Skeletal muscle satellite cell (primary cell): ENCODE data around the gene GRK5.

Experiments
- H3K27me3 ChIP-seq: 2 replicates; pipeline ENCODE4 v1.7.0; 2013; ENCODE audit warnings: low read length; ENCODE audit not compliant: control insufficient read depth, insufficient read depth
- H3K36me3 ChIP-seq: 2 replicates; pipeline ENCODE4 v1.7.0; 2013; ENCODE audit warnings: mild to moderate bottlenecking, control low read depth, low read length; ENCODE audit not compliant: insufficient read depth
- H3K4me1 ChIP-seq: 2 replicates; pipeline ENCODE4 v1.7.0; 2013; ENCODE audit warnings: low read length; ENCODE audit not compliant: control insufficient read depth, insufficient read depth
- H3K4me2 ChIP-seq: 2 replicates; pipeline ENCODE4 v1.7.0; 2013; ENCODE audit warnings: mild to moderate bottlenecking, low read length
- H3K4me3 ChIP-seq: 2 replicates; pipeline ENCODE4 v1.7.0; 2013; ENCODE audit warnings: low read length
- H3K9ac ChIP-seq: 2 replicates; pipeline ENCODE4 v1.7.0; 2013; ENCODE audit warnings: mild to moderate bottlenecking, low read depth, low read length, moderate library complexity
- H3K9me3 ChIP-seq: replicated peaks from 2 replicates; pipeline ENCODE4 v1.7.0; 2013; ENCODE audit warnings: mild to moderate bottlenecking, control low read depth, low read length

The GRK5 gene

DNA sequence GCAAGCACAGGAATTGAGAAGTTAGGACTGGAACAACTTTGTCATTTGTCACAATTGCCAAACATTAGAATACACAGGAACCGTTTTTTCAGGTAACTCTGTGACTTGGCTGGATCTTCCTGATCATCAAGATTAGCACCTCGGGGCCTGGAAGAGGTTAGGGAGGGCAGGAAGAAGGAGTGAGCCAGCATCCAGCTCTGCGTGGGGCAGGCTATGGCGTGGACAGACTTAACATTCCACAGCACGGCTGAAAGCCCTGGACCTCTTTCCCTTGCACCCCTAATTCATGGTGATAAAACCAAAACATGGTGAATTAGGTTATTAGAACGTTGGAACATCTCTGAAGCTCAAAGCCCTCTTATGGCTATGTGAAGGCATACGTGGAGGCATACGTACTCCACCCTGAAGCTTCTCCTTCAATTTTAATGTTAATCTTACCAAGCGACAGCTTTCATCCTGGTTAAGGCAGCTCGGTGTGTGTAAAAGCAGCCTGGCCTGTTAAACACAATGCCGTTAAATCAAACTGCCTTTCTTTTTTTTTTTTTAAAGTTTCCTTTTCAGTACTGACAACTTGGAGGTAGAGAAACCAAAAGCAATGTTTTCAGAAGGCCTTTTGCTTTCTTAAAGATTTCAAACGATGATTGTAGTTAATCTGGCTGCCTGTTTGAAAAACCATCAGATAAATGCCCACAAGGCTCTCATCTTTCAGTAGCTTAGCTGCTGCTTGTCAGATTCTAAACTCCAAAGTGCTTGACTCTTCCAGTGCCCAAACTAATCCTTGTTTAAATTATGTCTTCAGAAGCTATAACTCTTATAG, 4.5 kb downstream of the GRK5 start:
- Histone ChIP-seq H3K4me2 (no peak overlapping the region), H3K36me3 (no peaks in the 10 kb centered on the region), H3K9me3 (no peaks in the 10 kb centered on the region), H3K4me3 (no peak overlapping the region), H3K4me1 (peaks cover 22% of the 10 kb centered on the region), H3K9ac (no peak overlapping the region), H3K27me3 (no peaks in the 10 kb centered on the region)

DNA sequence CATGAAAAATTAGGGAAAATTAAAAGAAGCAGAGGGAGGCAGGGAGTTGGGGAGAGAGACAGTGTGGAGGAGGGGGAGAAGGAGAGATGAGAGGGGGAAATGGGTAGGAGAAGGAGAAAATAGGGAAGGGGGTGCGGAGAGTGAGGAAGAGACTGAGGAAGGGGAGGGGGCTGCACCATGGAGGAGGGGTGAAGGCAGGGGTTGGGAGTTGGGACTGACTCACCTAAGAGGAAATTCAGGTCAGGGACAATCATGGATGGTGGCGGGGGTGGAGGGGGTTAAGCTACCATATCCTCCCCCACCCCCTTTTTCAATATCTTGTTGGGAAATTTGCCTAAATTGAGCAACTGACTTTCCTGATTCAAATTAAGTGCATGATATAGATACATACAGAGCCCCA, 8.0 kb downstream of the GRK5 start:
- H3K4me3 ChIP-seq = no peak overlapping the region
- no peaks in the 10 kb centered on the region for H3K27me3 ChIP-seq
- peaks cover 4% of the 10 kb centered on the region for H3K4me1 ChIP-seq
- no peaks in the 10 kb centered on the region for H3K36me3 ChIP-seq
- no peak overlapping the region for H3K9ac ChIP-seq
- H3K9me3 ChIP-seq = no peaks in the 10 kb centered on the region
- H3K4me2 ChIP-seq = no peak overlapping the region

DNA sequence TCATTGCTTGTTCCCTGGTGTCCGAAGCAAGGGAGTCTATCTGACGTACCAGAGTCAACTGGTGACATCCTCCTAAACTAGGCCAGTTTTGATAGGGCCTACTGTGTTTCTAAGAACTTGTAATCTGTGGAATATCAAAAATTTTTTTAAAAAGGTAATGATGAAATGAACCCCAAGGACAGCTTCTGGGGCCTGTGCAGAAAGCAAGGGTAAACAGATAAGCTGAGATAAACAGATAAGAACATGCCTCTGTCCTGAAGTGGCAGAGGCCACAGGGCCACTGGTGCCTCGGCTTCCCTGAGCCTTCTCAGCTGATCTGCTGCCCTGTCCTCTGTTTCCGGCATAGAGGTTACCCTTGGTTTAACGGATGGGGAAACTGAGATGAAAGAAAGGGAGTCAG, 8.8 kb downstream of the GRK5 start:
- Histone ChIP-seq H3K9me3 (no peaks in the 10 kb centered on the region), H3K27me3 (no peaks in the 10 kb centered on the region), H3K36me3 (no peaks in the 10 kb centered on the region), H3K4me3 (no peak overlapping the region), H3K4me2 (no peak overlapping the region), H3K4me1 (no peaks in the 10 kb centered on the region), H3K9ac (no peak overlapping the region)

DNA sequence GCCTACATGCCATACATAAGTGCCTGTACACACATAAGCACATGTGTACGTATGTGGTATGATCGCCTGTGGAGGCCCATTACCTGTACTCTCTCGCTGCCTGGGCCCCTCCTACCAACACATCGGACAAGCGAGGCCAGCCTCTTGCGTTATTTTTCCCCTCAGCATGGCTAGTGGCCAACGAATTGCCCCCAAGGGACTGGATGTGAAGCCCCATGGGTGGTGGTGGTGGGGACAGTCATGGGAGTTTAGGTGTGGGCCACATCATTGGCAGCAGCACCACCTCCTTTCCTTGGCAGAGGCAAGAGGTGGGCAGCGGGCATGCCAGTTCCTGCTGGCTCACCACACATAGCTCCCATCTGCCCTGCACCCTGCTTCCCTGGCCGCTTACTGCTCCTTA, 10.0 kb downstream of the GRK5 start:
- H3K36me3 ChIP-seq = no peaks in the 10 kb centered on the region
- H3K4me3 ChIP-seq = no peak overlapping the region
- H3K9ac ChIP-seq = no peak overlapping the region
- no peak overlapping the region for H3K4me2 ChIP-seq
- no peaks in the 10 kb centered on the region for H3K4me1 ChIP-seq
- peaks cover 2% of the 10 kb centered on the region for H3K27me3 ChIP-seq
- no peaks in the 10 kb centered on the region for H3K9me3 ChIP-seq

DNA sequence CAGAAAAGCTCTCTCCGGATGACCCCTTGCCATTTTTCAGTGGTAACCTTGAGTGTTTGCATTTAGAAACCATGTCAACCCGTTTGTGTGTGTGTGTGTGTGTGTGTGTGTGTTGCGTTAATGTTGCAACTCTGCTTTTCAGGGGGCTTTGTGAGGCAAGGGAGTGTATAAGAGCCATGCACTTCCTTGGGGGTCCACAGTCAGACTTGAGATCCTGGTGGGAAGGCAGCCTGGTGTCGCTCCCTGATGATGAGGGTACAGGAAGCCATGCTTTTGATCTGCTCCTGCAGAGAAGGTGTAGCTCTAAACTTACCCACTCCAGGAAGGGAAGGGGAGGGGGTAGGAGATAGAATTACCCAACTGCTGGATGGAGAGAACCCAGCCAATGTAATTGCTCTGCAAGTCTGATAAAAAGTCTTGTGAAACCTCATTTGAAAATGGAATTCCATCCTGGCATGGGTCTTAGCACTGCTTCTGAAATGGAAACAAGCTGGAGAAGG, 10.7 kb downstream of the GRK5 start:
- H3K9ac ChIP-seq = no peak overlapping the region
- H3K27me3 ChIP-seq = peaks cover 8% of the 10 kb centered on the region
- H3K9me3 ChIP-seq = no peaks in the 10 kb centered on the region
- H3K4me3 ChIP-seq = no peak overlapping the region
- H3K36me3 ChIP-seq = no peaks in the 10 kb centered on the region
- no peak overlapping the region for H3K4me2 ChIP-seq
- H3K4me1 ChIP-seq = no peaks in the 10 kb centered on the region

DNA sequence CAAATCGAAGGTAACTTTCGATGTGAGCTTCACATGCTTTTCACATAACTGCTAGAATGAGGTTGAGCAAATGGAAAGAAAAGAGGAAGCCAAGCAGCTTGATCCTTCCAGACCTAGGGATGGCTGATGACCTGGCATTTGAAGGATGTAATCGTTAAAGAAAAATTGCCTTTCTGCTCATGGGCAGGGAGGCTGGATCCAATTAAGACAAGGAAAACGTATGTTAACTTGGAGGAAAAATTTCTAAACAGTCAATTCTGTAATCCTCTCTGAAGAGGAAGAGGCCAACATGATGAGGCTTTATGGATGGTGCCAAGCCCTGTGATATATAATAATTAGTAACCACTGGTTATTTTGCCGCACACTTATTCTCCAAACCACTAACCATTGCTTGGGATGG, 12.5 kb downstream of the GRK5 start:
- peaks cover 8% of the 10 kb centered on the region for H3K27me3 ChIP-seq
- H3K36me3 ChIP-seq = no peaks in the 10 kb centered on the region
- no peak overlapping the region for H3K9ac ChIP-seq
- no peaks in the 10 kb centered on the region for H3K4me1 ChIP-seq
- H3K4me3 ChIP-seq = no peak overlapping the region
- H3K9me3 ChIP-seq = no peaks in the 10 kb centered on the region
- no peak overlapping the region for H3K4me2 ChIP-seq

DNA sequence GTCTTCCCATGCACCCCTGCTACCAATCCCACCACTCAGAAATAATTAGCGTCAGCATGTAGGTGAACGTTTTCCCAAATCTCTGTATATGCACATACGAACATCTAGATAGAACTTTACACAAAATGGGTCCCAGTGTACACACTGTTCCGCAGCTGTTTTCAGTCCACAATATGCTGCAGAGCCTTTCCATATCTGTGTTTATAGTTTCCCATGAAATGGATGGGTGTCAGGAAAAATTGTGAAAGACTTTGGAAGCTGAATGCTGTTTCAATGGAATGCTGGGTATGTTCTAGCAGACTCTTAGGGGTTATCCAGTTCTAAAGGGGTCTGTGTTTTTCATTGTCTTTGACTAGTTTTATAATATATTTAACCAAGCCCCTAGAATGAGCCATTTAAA, 13.8 kb downstream of the GRK5 start:
- Histone ChIP-seq H3K9me3 (no peaks in the 10 kb centered on the region), H3K9ac (no peak overlapping the region), H3K4me3 (no peak overlapping the region)

DNA sequence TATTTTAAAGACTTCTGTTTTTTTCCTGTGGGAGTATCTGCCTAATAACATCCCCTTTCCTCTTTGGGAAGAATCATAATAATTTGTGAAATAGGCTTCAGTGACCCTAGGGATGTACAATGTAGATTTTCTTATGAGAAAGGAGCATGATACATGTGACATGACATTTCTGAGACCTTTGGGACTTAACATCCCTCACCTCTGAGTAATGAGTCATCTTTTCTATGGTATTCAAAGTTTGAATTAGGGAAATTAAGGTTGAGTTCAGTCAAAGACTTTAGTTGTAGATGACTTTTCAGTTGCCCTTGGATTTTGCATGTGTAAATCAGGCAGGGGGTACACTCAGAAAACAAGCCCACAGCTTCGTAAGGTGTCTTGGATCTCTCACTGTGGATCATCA, 14.3 kb downstream of the GRK5 start:
- Histone ChIP-seq H3K9ac (no peak overlapping the region), H3K9me3 (no peaks in the 10 kb centered on the region), H3K36me3 (no peaks in the 10 kb centered on the region), H3K4me1 (no peaks in the 10 kb centered on the region), H3K4me2 (no peak overlapping the region), H3K27me3 (peaks cover 8% of the 10 kb centered on the region), H3K4me3 (no peak overlapping the region)

More for the DNA sequence above, 13.8 kb downstream of the GRK5 start:
- H3K27me3 ChIP-seq = peaks cover 8% of the 10 kb centered on the region
- no peaks in the 10 kb centered on the region for H3K36me3 ChIP-seq
- no peaks in the 10 kb centered on the region for H3K4me1 ChIP-seq
- no peak overlapping the region for H3K4me2 ChIP-seq

DNA sequence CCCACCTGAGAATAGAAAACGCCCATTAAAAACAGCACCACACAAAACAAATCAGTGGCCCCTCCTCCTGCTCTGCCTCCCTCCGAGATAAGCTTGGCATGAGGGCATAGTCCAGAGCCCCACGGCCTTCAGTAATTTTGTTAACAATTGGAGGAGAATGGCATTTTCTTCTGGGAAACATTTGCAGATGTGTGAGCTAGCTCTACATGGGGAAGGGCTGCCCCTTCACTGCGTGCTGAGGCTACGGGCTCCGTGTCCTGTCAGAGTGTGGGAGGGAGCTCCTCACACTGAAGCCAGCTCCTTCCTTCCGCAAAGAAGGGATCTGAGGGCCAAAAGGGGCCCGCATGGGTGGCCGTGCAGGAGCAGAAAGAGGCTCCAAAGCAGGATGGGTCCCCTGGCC, 15.2 kb downstream of the GRK5 start:
- no peak overlapping the region for H3K4me2 ChIP-seq
- no peak overlapping the region for H3K9ac ChIP-seq
- no peaks in the 10 kb centered on the region for H3K36me3 ChIP-seq
- peaks cover 8% of the 10 kb centered on the region for H3K27me3 ChIP-seq
- no peaks in the 10 kb centered on the region for H3K4me1 ChIP-seq
- no peaks in the 10 kb centered on the region for H3K9me3 ChIP-seq
- no peak overlapping the region for H3K4me3 ChIP-seq

DNA sequence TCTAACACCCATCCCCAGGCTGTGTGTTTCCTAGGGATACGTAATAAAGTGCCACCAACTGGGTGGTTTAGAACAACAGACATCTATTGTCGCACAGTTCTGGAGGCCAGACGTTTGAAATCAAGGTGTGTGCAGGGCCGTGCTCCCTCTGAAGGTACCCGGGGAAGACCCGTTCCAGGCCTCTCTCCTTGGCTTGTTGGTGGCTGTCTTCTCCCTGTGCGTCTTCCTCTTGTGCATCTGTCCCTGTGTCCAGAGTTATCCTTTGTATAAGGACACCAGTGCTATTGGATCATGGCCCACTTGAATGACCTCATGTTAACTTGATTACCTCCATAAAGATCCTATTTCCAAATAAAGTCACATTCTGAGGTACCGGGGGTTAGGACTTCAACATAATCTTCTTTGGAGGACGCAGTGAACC, 15.6 kb downstream of the GRK5 start:
- H3K4me1 ChIP-seq = no peaks in the 10 kb centered on the region
- H3K4me2 ChIP-seq = no peak overlapping the region
- H3K9ac ChIP-seq = no peak overlapping the region
- H3K4me3 ChIP-seq = no peak overlapping the region
- H3K27me3 ChIP-seq = peaks cover 8% of the 10 kb centered on the region
- no peaks in the 10 kb centered on the region for H3K9me3 ChIP-seq
- H3K36me3 ChIP-seq = no peaks in the 10 kb centered on the region

DNA sequence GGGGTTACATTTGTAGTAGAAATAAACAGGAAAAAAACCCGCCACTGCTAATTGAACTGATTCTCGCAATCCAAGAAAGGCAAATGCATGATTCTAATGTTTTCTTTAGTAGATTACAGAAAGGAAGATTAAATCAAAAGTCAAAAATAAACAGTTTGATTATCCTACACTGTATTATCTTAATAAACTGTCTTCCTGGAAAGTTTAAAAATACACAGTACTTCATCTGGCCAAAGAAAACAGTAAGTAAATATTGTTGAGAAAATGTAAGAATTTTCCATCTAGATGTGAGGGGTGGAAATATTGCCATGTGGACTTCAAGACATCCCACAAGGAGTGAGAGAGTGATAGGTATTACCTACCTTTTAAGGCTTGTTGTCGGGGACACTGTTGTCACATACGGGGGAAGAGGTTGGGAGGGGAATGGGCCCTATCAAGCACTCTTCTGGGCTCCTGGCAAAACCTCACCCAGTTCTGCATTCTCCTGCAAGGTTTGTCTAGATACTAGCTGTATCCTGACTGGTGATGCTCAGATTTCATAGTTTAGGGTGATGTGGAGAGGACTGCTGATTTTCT, 17.8 kb downstream of the GRK5 start:
- Histone ChIP-seq H3K36me3 (no peaks in the 10 kb centered on the region), H3K9ac (no peak overlapping the region), H3K27me3 (peaks cover 17% of the 10 kb centered on the region), H3K4me1 (no peaks in the 10 kb centered on the region), H3K9me3 (no peaks in the 10 kb centered on the region), H3K4me3 (no peak overlapping the region), H3K4me2 (no peak overlapping the region)

DNA sequence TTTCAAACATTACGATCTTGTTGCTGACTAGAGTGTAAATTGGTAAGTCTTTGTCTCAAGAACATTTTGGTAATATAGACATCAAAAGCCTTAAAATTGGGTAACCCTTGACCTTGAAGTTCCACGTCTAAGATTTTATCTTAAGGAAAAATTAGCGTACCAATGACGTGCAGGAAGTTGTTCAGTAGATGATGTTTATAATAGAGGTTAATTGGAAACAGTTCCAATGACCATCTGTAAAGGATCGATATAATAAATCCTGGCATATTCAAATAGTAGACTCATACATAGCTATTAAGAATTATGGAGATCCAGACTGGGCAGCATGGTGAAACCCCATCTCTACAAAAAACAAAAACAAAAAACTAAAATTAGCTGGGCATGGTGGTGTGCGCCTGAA, 20.5 kb downstream of the GRK5 start:
- no peak overlapping the region for H3K9ac ChIP-seq
- H3K4me3 ChIP-seq = no peak overlapping the region
- H3K4me1 ChIP-seq = no peaks in the 10 kb centered on the region
- peaks cover 10% of the 10 kb centered on the region for H3K27me3 ChIP-seq
- H3K4me2 ChIP-seq = no peak overlapping the region
- no peaks in the 10 kb centered on the region for H3K9me3 ChIP-seq
- no peaks in the 10 kb centered on the region for H3K36me3 ChIP-seq
